Muscle of arm (tissue), 14 donors: Measurements from ENCODE around the gene DNAL4. TPM values are rescaled to one million over a fixed set of nuclear protein-coding genes. Genes with fewer than 3 reads are reported as not detected.

Experiments used
- DNase-seq: peaks from one replicate; pipeline ENCODE4 v3.0.0-alpha.2; 2013
- long read RNA-seq, 11 donors: transcript quantifications; one replicate each; lab custom pipeline, GENCODE V29; 2026
- polyA plus RNA-seq, 12 donors: library from polyadenylated mRNA; unstranded; fragments of 120-200 nt; gene quantifications; one replicate each; pipeline ENCODE4 v1.2.1, GENCODE V29; 2013; ENCODE audit not compliant: insufficient read length in 12 of 12

DNAL4 gene
- 10 to 100 TPM in 9 of 12 donors, 1 to 10 TPM in 2, not detected in 1; 9.0 to 33.7 (median 12.0) TPM for polyA plus RNA-seq
- long read RNA-seq, donor 1, transcript DNAL4-201 (4 exons, 1,504 nt), result major isoform, 13 of 14 reads
- long read RNA-seq, donor 1, partial matches to known transcripts, result 0 of 14 reads
- long read RNA-seq, donor 1, other reads (novel, unspliced or antisense), result 0 of 14 reads
- long read RNA-seq, donor 2, partial matches to known transcripts, result 0 of 4 reads
- long read RNA-seq, donor 2, other reads (novel, unspliced or antisense), result 0 of 4 reads
- long read RNA-seq, donor 3, result 0 reads
- long read RNA-seq, donor 4, partial matches to known transcripts, result 0 of 1 reads
- long read RNA-seq, donor 4, other reads (novel, unspliced or antisense), result 0 of 1 reads
- long read RNA-seq, donor 5, transcript DNAL4-201 (4 exons, 1,504 nt), result major isoform, 6 of 7 reads
- long read RNA-seq, donor 5, partial matches to known transcripts, result 0 of 7 reads
- long read RNA-seq, donor 5, other reads (novel, unspliced or antisense), result 0 of 7 reads
- long read RNA-seq, donor 6, transcript DNAL4-201 (4 exons, 1,504 nt), result major isoform, 5 of 5 reads
- long read RNA-seq, donor 6, partial matches to known transcripts, result 0 of 5 reads
- long read RNA-seq, donor 6, other reads (novel, unspliced or antisense), result 0 of 5 reads
- long read RNA-seq, donor 7, partial matches to known transcripts, result 0 of 2 reads
- long read RNA-seq, donor 7, other reads (novel, unspliced or antisense), result 0 of 2 reads
- long read RNA-seq, donor 8, transcript DNAL4-201 (4 exons, 1,504 nt), result major isoform, 7 of 7 reads
- long read RNA-seq, donor 8, partial matches to known transcripts, result 0 of 7 reads
- long read RNA-seq, donor 8, other reads (novel, unspliced or antisense), result 0 of 7 reads
- long read RNA-seq, donor 9, transcript DNAL4-201 (4 exons, 1,504 nt), result major isoform, 8 of 9 reads
- long read RNA-seq, donor 9, partial matches to known transcripts, result 0 of 9 reads
- long read RNA-seq, donor 9, other reads (novel, unspliced or antisense), result 0 of 9 reads
- long read RNA-seq, donor 10, transcript DNAL4-201 (4 exons, 1,504 nt), result major isoform, 5 of 5 reads
- long read RNA-seq, donor 10, partial matches to known transcripts, result 0 of 5 reads
- long read RNA-seq, donor 10, other reads (novel, unspliced or antisense), result 0 of 5 reads
- long read RNA-seq, donor 11, transcript DNAL4-201 (4 exons, 1,504 nt), result major isoform, 7 of 8 reads
- long read RNA-seq, donor 11, partial matches to known transcripts, result 0 of 8 reads
- long read RNA-seq, donor 11, other reads (novel, unspliced or antisense), result 0 of 8 reads

DNA sequence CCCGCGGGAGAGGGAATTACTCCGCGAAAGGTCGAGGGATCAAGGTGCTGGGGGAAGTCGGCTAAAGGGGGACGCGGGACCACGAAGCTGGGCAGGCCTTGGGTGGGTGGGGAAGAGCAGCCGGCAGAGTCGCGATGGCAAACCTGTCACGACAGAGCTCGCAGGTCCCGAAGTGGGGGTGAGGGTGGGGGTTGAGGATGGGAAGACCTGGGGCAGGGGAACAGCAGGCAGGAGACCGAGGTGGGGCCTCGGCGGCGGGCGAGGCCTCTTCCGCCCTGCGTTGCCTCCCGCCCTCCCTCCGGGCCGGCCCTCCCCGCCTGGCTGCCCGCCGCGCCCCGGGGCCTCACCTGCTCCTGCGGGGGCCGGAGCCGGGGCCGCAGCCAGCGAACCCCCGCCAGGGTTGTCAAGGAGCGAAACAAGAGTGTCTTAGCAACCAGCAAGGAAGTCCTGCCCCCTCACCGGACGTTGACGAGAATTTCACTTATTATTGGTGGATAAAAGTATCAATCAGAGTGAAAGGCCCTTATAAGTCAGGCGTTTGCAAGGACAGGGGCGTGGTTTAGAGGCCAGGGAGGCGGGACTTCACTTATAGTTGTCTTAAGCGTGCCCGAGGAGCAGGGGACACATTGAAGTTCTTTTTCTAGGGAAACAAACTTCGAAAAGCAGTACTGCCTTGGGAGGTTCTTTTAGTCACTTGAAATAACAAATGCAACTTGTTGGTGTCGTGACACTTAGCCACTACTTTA is at the start of gene DNAL4:
DNAL4 (minus strand) TSS at position 423 of the 746 bp plus-strand sequence. CDS start 11,412 bp downstream, outside the sequence.
- peak; percentile 97 for DNase-seq

DNA sequence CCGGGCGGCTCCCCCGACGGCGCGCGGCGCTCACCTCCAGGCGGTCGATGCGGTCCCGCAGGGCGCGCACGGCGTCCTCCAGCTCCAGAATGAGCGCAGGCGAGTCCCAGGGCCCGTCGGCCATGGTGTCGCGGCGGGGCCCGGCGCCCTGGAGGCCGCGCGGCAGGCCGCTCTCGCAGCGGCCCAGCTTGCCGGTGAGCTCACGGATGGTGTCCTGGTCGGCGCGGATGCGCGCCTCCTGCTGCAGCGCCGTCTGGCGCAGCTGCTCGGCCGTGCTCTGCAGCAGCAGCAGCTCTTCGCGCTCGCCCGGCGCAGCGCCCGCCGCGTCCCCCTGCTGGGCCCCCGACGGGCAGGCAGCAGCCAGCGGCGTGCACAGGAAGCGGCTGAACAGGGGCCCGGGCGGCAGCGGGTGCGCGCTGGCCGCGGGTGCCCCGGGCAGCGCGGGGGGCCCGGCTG is 49.3 kb upstream of the DNAL4 start:
- peak; percentile 76 for DNase-seq

DNA sequence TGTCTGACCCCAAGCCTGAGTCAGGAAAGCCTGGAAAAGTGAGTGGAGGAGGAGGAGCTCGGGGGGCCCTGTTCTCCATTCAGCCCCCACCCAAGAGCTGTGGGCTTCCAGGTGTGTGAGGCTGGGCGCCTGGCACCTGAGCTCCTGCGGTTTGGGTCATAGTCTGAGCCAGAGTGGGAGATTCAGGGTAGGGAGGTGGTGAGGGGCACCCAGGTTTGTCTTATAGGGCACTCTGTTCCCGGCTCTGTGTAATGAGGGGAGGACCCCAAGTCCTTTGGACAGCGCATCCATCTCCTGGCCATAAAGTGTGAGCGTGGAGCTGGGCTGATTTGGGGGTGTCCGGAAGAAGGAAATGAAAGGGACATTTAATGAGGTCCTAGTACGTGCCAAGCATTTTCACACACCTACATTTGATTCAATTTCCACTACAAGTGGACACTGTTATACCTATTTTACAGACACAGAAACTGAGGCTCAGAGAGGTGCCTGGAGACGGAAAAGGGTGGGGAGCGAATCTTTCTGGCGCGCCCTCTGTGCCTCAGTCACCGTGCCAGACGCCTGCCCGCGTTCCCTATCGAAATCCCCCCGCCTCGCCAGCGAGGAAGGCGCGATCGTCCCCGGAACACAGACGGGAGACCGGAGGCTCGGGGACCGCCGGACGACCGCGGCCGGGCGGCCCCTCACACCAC is 48.7 kb upstream of the DNAL4 start:
- DNase-seq, result no peak

GRCh38 chr22:38841635-38842034 is 47.7 kb upstream of the DNAL4 start:
- DNase-seq, result no peak

DNA sequence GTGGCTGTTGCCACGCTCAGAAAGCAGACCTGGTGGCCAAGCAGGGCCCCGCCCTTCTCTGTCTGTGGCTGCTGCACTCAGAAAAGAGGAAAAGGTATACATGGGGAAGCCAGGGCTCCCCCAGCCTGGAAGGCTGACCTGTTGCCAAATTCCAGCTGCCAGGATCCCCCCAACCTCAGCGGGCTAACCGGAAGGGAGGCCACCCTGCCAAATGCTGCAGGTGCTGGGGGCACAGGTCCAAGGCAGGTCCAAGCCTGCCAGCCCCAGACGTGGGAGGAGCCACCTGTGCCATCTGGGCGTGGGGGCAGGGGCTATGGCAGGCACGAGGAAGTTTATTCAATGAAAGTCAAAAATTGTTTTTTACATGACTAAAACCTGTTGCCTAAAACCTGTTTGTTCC is 47.3 kb upstream of the DNAL4 start:
- no peak for DNase-seq

GRCh38 chr22:38840129-38840528 is 46.2 kb upstream of the DNAL4 start:
- no peak for DNase-seq

DNA sequence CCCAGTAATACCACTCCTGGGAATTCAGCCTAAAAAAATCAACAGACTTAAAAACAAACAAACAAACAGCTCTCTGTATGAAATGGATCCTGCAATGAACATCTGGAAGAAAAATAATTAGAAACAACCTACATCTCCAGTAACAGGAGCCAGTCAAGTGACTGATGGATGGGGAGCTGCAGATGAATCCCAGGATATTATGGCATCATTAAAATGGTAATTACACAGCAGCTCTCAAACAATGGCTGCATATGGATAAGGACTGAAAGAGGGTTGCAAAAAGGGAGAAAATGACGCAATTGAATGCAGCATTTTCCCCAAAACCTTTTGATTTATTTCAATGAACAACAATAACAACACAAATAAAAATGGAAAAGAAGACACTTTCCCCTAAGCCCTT is 45.7 kb upstream of the DNAL4 start:
- DNase-seq, result no peak

- DNase-seq, result no peak
Measured at GRCh38 chr22:38837414-38837928, 43.5 kb upstream of the DNAL4 start.

DNA sequence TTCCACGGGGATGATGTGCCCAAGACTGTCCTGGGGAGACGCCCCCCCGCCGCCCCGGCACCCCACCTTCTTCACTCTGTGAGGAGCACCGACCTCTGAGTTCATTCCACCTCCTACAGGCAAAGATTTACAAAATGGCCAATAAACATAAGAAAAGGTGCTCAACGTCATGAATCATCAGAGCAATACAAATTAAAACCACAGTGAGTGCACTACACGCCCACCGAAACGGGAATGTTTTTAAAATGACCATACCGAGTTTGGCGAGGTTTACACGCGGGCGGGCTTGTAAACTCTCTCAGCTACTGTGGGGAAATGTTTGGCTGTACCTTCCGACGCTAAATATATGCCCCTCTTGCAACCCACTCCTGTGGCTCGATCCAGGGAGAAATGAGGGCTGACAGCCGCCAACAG is 42.0 kb upstream of the DNAL4 start:
- no peak for DNase-seq

- DNase-seq, result no peak
Measured at GRCh38 chr22:38834991-38835390, 41.0 kb upstream of the DNAL4 start.

GRCh38 chr22:38834215-38834953 is 40.4 kb upstream of the DNAL4 start:
- DNase-seq, result no peak

GRCh38 chr22:38833061-38833460 is 39.1 kb upstream of the DNAL4 start:
- DNase-seq, result no peak

GRCh38 chr22:38832005-38832978 is 38.3 kb upstream of the DNAL4 start:
- no peak for DNase-seq

DNA sequence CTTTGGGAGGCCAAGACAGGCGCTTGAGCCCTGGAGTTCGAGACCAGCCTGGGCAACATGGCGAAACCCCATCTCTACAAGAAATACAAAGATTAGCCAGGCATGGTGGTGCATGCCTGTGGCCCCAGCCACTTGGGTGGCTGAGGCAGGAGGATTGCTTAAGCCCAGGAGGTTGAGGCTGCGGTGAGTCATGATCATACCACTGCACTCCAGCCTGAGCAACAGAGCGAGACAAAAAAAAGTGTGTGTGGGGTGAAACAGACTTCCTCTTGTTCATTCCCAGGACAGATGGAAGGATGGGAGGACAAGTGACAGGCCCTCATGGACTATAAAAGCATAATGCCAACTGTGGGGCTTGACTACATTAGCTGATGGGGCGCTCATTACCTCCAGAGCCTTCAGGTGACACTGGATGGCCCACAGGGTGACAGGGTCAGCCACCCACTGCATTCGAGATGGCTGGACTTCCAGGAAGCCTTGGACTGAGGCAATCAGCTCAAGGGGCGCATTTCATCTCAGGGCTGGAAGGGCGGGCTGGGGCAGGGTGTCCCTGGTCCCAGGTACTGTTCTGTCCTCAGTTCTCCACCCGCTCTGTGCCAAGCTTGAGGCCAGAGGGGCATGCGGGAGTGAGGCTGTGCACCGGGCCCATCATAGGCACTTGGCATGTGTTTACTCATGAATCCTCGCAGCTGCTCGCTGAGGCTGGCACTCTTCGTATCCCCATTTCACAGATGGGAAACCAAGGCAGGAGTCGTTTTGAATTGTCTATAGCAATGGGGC is 37.4 kb upstream of the DNAL4 start:
- DNase-seq, result no peak

DNA sequence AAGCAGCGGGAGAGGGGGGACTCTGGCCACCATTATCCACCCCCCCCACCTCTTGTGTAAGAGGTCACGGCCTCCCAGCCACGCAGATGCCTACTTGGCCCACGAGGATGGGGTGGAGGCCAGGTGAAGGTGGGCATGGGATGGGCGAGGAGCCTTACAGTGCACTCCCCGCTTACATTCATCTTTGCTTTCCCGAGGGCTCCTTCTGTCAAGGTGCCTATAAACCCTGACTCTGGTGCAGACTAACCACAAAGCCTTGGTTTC is 36.8 kb upstream of the DNAL4 start:
- no peak for DNase-seq

DNA sequence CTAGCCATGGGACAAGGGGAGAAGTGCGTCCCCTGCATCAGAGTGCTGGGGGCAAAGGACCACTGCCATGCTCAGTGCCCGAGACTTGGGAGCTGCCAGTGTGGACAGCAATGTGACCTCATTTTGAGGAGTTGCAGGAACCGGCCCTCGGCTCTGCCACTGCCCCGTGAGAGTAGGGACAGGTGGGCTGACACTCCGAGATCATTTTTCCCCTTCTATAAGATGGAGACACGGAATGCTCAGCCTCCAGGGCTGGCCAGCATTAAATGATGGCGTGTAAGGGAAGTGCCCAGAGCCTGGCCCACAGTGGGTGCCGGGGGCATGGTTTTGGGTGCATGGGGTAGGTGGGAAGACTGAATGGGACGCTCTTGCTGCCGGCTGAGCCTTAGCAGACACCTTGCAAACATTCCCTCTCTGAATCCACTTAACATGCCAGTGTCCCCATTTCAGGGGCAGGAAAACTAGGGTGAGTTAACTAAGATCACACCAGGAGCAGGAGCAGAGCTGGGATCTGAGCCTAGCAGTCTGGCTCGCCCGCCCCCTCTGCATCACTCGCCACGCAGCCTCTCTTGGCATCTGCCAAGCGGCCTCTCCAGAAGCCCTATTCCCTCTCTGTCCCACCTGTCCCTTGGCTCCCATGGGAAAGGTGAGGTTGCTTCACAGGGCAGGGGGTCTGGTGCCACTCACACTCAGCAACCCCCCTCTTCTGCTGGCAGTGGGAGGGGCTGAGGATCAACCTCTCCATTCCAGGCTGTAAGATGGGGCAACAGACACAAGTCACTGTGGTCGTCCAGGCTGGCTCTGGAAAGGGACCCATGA is 36.3 kb upstream of the DNAL4 start:
- no peak for DNase-seq

DNA sequence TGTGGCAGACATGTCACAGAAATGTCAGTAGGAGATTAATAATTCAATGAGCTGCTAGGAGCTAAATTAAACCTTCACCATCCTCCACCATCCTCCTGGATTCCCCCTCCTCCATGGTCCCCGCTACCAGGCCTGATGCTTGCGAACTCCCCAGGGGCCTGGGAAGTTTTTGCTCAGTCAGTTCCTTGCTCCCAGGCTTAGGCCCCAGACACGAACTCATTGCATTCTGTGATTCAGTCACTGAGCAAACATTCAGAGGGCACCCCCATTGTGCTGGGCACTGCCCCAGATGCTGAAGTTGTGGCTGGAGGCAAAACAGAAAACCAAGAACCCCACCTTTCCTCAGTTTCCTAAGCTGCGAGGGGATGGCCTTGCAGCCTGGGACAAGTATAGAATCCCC is 35.5 kb upstream of the DNAL4 start:
- no peak for DNase-seq
